Measurements from ENCODE around the gene EYA2.
"Not testable (repeated sequence)": the region's sequence is repeated elsewhere in the genome, so short reads cannot be mapped to it uniquely, and the experiment has no call there.

EYA2 gene

GRCh38 chr20:46930640-46931339 lies 36.1 kb downstream of the EYA2 start:
- Mint-ChIP-seq H3K27ac (no peak overlapping the region), H3K27me3 (ENCODE audit: low read depth) (peaks cover 15% of the 10 kb centered on the region), H3K9me3 (no peaks in the 10 kb centered on the region), H3K36me3 (ENCODE audit: low read depth) (no peaks in the 10 kb centered on the region), H3K4me3 (no peak overlapping the region), H3K4me1 (ENCODE audit: low read depth) (no peaks in the 10 kb centered on the region)
- DNase-seq (ENCODE audit: low spot score) = no peak

DNA sequence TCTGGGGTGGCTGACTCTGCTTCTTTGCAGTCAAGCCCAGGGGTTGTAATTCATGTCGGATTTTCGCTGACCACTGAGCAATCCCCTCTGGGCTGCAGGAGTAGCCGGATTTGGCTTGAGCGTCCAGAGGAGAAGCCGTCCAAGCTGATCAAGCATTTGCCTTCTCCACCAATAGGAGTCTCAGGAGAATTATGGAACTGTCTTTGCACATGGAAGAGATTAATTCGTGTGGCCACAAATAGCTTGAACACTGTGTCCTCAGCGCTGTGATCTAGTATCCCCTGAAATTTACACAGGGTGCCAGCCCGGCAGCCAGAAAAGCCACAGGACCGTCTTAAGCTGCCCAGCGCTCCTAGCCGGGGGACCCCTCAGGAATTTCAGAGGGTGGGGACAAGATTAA lies 37.1 kb downstream of the EYA2 start:
- Mint-ChIP-seq H3K36me3 (ENCODE audit: low read depth) (no peaks in the 10 kb centered on the region), H3K27ac (no peak overlapping the region), H3K4me3 (no peak overlapping the region), H3K9me3 (no peaks in the 10 kb centered on the region), H3K27me3 (ENCODE audit: low read depth) (peaks cover 14% of the 10 kb centered on the region), H3K4me1 (ENCODE audit: low read depth) (no peaks in the 10 kb centered on the region)
- no peak for DNase-seq (ENCODE audit: low spot score)

DNA sequence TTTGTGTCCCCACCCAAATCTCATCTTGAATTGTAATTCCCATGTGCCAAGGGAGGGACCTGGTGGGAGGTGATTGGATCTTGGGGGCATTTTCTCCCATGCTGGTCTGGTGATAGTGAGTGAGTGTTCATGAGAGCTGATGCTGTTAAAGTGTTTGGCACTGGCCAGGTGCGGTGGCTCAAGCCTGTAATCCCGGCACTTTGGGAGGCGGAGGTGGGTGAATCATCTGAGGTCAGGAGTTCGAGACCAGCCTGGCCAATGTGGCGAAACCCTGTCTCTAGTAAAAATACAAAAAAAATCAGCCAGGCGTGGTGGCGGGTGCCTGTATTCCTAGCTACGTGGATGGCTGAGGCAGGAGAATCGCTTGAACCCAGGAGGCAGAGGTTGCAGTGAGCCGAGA lies 37.8 kb downstream of the EYA2 start:
- H3K27me3 Mint-ChIP-seq (ENCODE audit: low read depth) = peaks cover 13% of the 10 kb centered on the region
- not testable (repeated sequence) for H3K9me3 Mint-ChIP-seq; H3K27ac Mint-ChIP-seq; H3K4me3 Mint-ChIP-seq; H3K36me3 Mint-ChIP-seq (ENCODE audit: low read depth); DNase-seq (ENCODE audit: low spot score); H3K4me1 Mint-ChIP-seq (ENCODE audit: low read depth)

- Mint-ChIP-seq H3K4me1 (ENCODE audit: low read depth) (no peaks in the 10 kb centered on the region), H3K27me3 (ENCODE audit: low read depth) (peaks cover 16% of the 10 kb centered on the region), H3K36me3 (ENCODE audit: low read depth) (no peaks in the 10 kb centered on the region), H3K27ac (no peak overlapping the region), H3K9me3 (no peaks in the 10 kb centered on the region), H3K4me3 (no peak overlapping the region)
- DNase-seq (ENCODE audit: low spot score) = no peak
Observed at GRCh38 chr20:46933150-46933549, 38.5 kb downstream of the EYA2 start.

GRCh38 chr20:46934746-46935287 lies 40.2 kb downstream of the EYA2 start:
- no peak overlapping the region for H3K4me3 Mint-ChIP-seq
- H3K36me3 Mint-ChIP-seq (ENCODE audit: low read depth) = no peaks in the 10 kb centered on the region
- H3K27me3 Mint-ChIP-seq (ENCODE audit: low read depth) = peaks cover 8% of the 10 kb centered on the region
- H3K27ac Mint-ChIP-seq = no peak overlapping the region
- H3K9me3 Mint-ChIP-seq = no peaks in the 10 kb centered on the region
- no peaks in the 10 kb centered on the region for H3K4me1 Mint-ChIP-seq (ENCODE audit: low read depth)
- DNase-seq (ENCODE audit: low spot score) = no peak

DNA sequence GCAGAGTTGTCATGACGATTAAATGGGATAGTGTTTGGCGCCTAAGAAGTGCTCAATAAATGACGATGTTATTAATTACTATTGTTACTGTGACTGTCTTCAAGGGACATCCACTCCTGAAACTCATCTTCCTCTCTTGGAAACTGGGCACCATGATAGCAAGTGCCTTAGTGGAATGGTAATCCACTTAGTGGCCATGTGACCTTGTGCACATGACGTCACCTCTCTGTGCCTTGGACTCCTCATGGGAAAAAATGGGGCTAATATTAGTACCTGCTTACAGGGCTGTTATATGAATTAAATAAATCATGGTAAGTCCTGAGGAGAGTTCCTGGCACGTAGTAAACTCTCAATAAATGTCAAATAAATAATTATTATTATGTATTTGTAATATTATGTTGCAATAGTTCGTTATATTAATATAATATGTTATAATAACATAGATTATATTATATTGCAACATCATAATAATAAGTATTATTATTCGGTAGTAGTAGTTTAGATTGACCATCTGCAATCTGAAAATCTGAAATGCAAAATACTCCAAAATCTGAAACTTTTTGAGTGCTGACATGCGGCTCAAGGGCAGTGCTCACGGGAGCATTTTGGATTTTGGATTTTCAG lies 40.9 kb downstream of the EYA2 start:
- H3K27me3 Mint-ChIP-seq (ENCODE audit: low read depth) = peaks cover 6% of the 10 kb centered on the region
- no peaks in the 10 kb centered on the region for H3K9me3 Mint-ChIP-seq
- no peaks in the 10 kb centered on the region for H3K36me3 Mint-ChIP-seq (ENCODE audit: low read depth)
- H3K4me3 Mint-ChIP-seq = no peak overlapping the region
- no peaks in the 10 kb centered on the region for H3K4me1 Mint-ChIP-seq (ENCODE audit: low read depth)
- no peak for DNase-seq (ENCODE audit: low spot score)
- H3K27ac Mint-ChIP-seq = no peak overlapping the region

DNA sequence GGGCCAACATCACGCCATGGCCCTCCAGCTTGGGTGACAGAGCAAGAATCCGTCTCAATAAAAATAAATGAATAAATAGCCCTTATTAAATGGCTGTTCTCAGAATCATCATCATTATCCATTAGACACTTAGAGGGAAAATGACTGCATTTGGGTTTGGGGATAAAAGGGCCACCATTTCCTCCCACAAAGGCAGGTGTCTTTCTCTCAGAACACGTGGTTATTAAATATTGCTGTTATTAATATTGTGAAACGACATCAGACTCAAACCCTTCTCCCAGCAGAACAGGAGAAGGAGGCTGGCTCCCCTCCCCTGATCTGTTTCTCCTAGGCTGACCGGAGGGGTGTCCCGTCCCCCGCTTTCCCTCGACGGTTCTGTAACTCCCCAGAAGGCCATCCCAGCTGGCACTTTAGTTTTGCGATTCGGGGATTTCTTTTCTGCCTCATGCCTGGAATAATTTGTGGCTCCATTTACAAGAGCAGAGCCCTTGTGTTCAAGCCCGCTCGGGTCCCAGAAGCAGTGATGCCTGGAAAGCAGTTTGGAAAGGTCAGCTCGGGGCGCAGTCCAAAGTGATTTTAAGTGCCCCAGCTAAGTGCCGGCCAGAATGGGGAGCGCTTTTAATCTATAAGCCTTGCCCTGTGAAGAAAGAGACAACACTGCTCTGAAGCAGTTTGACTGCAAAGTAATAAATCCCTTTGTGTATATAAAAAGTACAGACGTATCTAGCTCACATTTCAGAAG lies 41.9 kb downstream of the EYA2 start:
- no peak overlapping the region for H3K27ac Mint-ChIP-seq
- no peak overlapping the region for H3K4me3 Mint-ChIP-seq
- H3K27me3 Mint-ChIP-seq (ENCODE audit: low read depth) = peaks cover 6% of the 10 kb centered on the region
- H3K9me3 Mint-ChIP-seq = no peaks in the 10 kb centered on the region
- H3K4me1 Mint-ChIP-seq (ENCODE audit: low read depth) = no peaks in the 10 kb centered on the region
- DNase-seq (ENCODE audit: low spot score) = no peak
- H3K36me3 Mint-ChIP-seq (ENCODE audit: low read depth) = no peaks in the 10 kb centered on the region

- Mint-ChIP-seq H3K4me3 (no peak overlapping the region), H3K27ac (no peak overlapping the region), H3K9me3 (no peaks in the 10 kb centered on the region)
Observed at GRCh38 chr20:46937157-46937523, 42.5 kb downstream of the EYA2 start.

DNA sequence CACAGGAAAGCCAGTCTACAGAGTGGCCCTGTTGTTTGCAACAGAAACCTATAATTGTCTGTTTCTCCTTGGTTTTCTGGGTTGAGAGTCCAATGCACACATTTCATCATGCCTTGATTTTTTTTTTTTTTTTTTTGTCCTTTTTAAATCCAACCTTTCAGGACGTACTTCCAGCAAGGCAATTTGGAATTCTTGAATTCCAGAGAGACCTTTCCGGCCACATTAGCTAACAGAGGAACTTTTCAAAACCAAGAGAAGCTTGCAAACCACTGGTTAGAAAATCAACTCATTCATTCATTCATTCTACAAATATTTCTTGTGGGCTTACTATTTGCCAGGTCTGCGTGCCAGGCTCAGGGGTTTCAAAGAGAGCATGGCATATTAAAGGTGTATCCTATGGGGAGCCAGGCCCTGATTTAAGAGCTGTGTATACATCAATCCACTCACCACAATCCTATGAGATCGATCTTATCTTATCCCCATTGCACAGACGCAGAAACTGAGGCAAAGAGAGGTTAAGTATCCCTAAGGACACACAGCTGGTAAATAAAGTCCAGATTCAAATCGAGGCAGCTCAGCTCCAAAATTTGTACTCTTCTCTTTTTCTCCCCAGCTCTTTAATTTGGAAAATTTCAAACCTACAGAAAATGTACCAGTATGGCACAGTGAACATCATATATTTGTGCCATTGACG lies 43.0 kb downstream of the EYA2 start:
- H3K27ac Mint-ChIP-seq = no peak overlapping the region
- H3K4me3 Mint-ChIP-seq = no peak overlapping the region
- H3K9me3 Mint-ChIP-seq = no peaks in the 10 kb centered on the region
- DNase-seq (ENCODE audit: low spot score) = no peak
- H3K4me1 Mint-ChIP-seq (ENCODE audit: low read depth) = no peaks in the 10 kb centered on the region
- H3K27me3 Mint-ChIP-seq (ENCODE audit: low read depth) = peaks cover 6% of the 10 kb centered on the region
- no peaks in the 10 kb centered on the region for H3K36me3 Mint-ChIP-seq (ENCODE audit: low read depth)

More at GRCh38 chr20:46937157-46937523, 42.5 kb downstream of the EYA2 start:
- no peaks in the 10 kb centered on the region for H3K36me3 Mint-ChIP-seq (ENCODE audit: low read depth)
- H3K4me1 Mint-ChIP-seq (ENCODE audit: low read depth) = no peaks in the 10 kb centered on the region
- no peak for DNase-seq (ENCODE audit: low spot score)
- H3K27me3 Mint-ChIP-seq (ENCODE audit: low read depth) = peaks cover 6% of the 10 kb centered on the region

GRCh38 chr20:46938434-46938833 lies 43.8 kb downstream of the EYA2 start:
- no peaks in the 10 kb centered on the region for H3K4me1 Mint-ChIP-seq (ENCODE audit: low read depth)
- no peak overlapping the region for H3K4me3 Mint-ChIP-seq
- no peaks in the 10 kb centered on the region for H3K9me3 Mint-ChIP-seq
- no peak for DNase-seq (ENCODE audit: low spot score)
- no peak overlapping the region for H3K27ac Mint-ChIP-seq
- no peaks in the 10 kb centered on the region for H3K36me3 Mint-ChIP-seq (ENCODE audit: low read depth)
- H3K27me3 Mint-ChIP-seq (ENCODE audit: low read depth) = peaks cover 6% of the 10 kb centered on the region

- Mint-ChIP-seq H3K9me3 (no peaks in the 10 kb centered on the region), H3K4me1 (ENCODE audit: low read depth) (no peaks in the 10 kb centered on the region), H3K27ac (no peak overlapping the region), H3K4me3 (no peak overlapping the region), H3K36me3 (ENCODE audit: low read depth) (no peaks in the 10 kb centered on the region), H3K27me3 (ENCODE audit: low read depth) (peaks cover 6% of the 10 kb centered on the region)
- no peak for DNase-seq (ENCODE audit: low spot score)
Observed at GRCh38 chr20:46939031-46939965, 44.7 kb downstream of the EYA2 start.

- DNase-seq (ENCODE audit: low spot score) = no peak
- H3K27me3 Mint-ChIP-seq (ENCODE audit: low read depth) = peaks cover 6% of the 10 kb centered on the region
- H3K4me1 Mint-ChIP-seq (ENCODE audit: low read depth) = no peaks in the 10 kb centered on the region
- no peaks in the 10 kb centered on the region for H3K36me3 Mint-ChIP-seq (ENCODE audit: low read depth)
- no peak overlapping the region for H3K4me3 Mint-ChIP-seq
- no peaks in the 10 kb centered on the region for H3K9me3 Mint-ChIP-seq
- no peak overlapping the region for H3K27ac Mint-ChIP-seq
Observed at GRCh38 chr20:46940616-46941015, 46.0 kb downstream of the EYA2 start.

DNA sequence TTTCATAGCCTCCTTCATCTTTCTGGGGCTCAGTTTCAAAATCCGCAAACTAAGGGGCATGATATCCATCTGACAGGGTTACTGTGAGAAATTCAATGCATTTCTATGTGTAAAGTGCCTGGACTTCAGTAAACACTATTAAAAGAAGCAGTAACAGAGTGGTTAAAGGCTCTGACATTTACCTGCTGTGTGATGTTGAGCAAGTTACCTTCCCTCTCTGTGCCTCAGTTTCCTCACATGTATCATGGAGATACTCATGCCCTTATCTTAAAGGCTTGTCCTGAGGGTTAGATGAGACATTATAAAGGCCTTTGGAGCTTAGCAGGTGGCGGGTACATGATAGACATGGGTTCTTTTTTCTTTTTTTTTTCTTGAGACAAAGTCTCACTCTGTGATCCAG lies 46.8 kb downstream of the EYA2 start:
- peaks cover 6% of the 10 kb centered on the region for H3K27me3 Mint-ChIP-seq (ENCODE audit: low read depth)
- H3K36me3 Mint-ChIP-seq (ENCODE audit: low read depth) = no peaks in the 10 kb centered on the region
- H3K27ac Mint-ChIP-seq = no peak overlapping the region
- no peaks in the 10 kb centered on the region for H3K9me3 Mint-ChIP-seq
- DNase-seq (ENCODE audit: low spot score) = no peak
- H3K4me3 Mint-ChIP-seq = no peak overlapping the region
- H3K4me1 Mint-ChIP-seq (ENCODE audit: low read depth) = no peaks in the 10 kb centered on the region

Measured in T-helper 2 cell treated with Interferon-gamma antibody and Interleukin-4, amounts not matched to agents 5 μg/mL and 100 μg/mL, for 36 hours (primary cell).